HCT116 (cell line): Measurements from ENCODE around the gene OR6J1. TPM values are rescaled to one million over a fixed set of nuclear protein-coding genes. Genes with fewer than 3 reads are reported as not detected.

ENCODE experiments used
- ATAC-seq: fragments of 200-7000 bp; cut with Tn5 transposase; 2 replicates; pipeline ENCODE4 v1.9.1; 2020; ENCODE audit warnings: mild to moderate bottlenecking, moderate library complexity
- BruUV-seq: library from RNA; stranded (reverse); fragments of 400-500 nt; replicated peaks from 2 replicates; lab custom pipeline; 2021; lab: Mats Ljungman, UMichigan
- CTCF ChIA-PET: fragments of 300-600 bp; sonication (Branson Sonifier 250); formaldehyde crosslinking; loops from one replicate; lab custom pipeline; 2021; ENCODE audit warnings: antibody characterized with exemption; lab: Charles Lee
- POLR2A ChIA-PET: fragments of 300-600, 350-600 bp; sonication (Branson Sonifier 250); formaldehyde crosslinking; loops from one replicate; lab custom pipeline; 2021; ENCODE audit warnings: antibody characterized with exemption; lab: Charles Lee
- RAD21 ChIA-PET, 2 experiments: fragments of 300-600 bp; sonication (Branson Sonifier 250); formaldehyde crosslinking; loops; one replicate each; lab custom pipeline; 2023; ENCODE audit warnings: low total read pairs in 2 of 2; ENCODE audit not compliant: uncharacterized antibody in 2 of 2, unreplicated experiment in 2 of 2, low non-redundant PET in 1 of 2; lab: Charles Lee
- DNase-seq: peaks from one replicate; pipeline ENCODE4 v3.0.0-alpha.2; 2010; ENCODE audit warnings: low read depth, low spot score
- H2AFZ ChIP-seq: fragments of 200-600 bp; shearing (Covaris generic), sonication (generic); 2 replicates; pipeline ENCODE4 v1.6.1; 2017; ENCODE audit warnings: low read depth, mixed run types, mixed read lengths, antibody characterized with exemption, low read length; ENCODE audit not compliant: poor library complexity, severe bottlenecking
- H3K27ac ChIP-seq: 2 replicates; pipeline ENCODE4 v1.5.1; 2012; ENCODE audit warnings: low read depth, low read length
- H3K27me3 ChIP-seq: fragments of 200-600 bp; sonication (generic); 2 replicates; pipeline ENCODE4 v1.6.1; 2016; ENCODE audit warnings: mixed run types, low read length, mixed read lengths; ENCODE audit not compliant: insufficient read depth
- H3K36me3 ChIP-seq, 2 experiments: fragments of 200-500 bp in 1 of 2; fragments of 200-600 bp in 1 of 2; sonication (Bioruptor generic) in 1 of 2; sonication (generic) in 1 of 2; 2 replicates each; pipeline versions ENCODE4 v1.5.1 to v1.6.1; 2014 to 2016; ENCODE audit warnings: low read length in 2 of 2, inconsistent platforms in 1 of 2, mixed read lengths in 1 of 2, mixed run types in 1 of 2; ENCODE audit not compliant: insufficient read depth in 2 of 2, control insufficient read depth in 1 of 2
- H3K4me1 ChIP-seq, 2 experiments: fragments of 200-600 bp in 1 of 2; sonication (generic) in 1 of 2; 2 replicates each; pipeline versions ENCODE4 v1.5.1 to v1.6.1; 2012 to 2017; ENCODE audit warnings: low read length in 2 of 2, inconsistent platforms in 1 of 2, mild to moderate bottlenecking in 1 of 2, mixed read lengths in 1 of 2, mixed run types in 1 of 2, moderate library complexity in 1 of 2; ENCODE audit not compliant: insufficient read depth in 2 of 2, control insufficient read depth in 1 of 2
- H3K4me2 ChIP-seq: fragments of 200-600 bp; sonication (generic); 2 replicates; pipeline ENCODE4 v1.6.1; 2017; ENCODE audit warnings: mixed run types, low read length, mixed read lengths
- H3K4me3 ChIP-seq, 2 experiments: fragments of 200-600 bp in 1 of 2; sonication (generic) in 1 of 2; replicated peaks in 1 of 2; 2 replicates each; pipeline ENCODE4 v1.5.1; 2011 to 2016; ENCODE audit warnings: low read length in 2 of 2, control low read depth in 1 of 2, low read depth in 1 of 2, mild to moderate bottlenecking in 1 of 2, mixed read lengths in 1 of 2, mixed run types in 1 of 2
- H3K79me2 ChIP-seq: fragments of 200-600 bp; sonication (generic); 2 replicates; pipeline ENCODE4 v1.6.1; 2017; ENCODE audit warnings: mild to moderate bottlenecking, mixed run types, low read length, moderate library complexity, mixed read lengths; ENCODE audit not compliant: insufficient read depth
- H3K9ac ChIP-seq: fragments of 200-600 bp; sonication (generic); 2 replicates; pipeline ENCODE4 v1.6.1; 2016; ENCODE audit warnings: low read length, mixed read lengths
- H3K9me2 ChIP-seq: fragments of 200-600 bp; sonication (generic), shearing (Covaris generic); 2 replicates; pipeline ENCODE4 v1.6.1; 2017; ENCODE audit warnings: mixed run types, mild to moderate bottlenecking, moderate library complexity; ENCODE audit not compliant: insufficient read depth
- H3K9me3 ChIP-seq, 2 experiments: fragments of 200-500 bp in 1 of 2; fragments of 200-600 bp in 1 of 2; sonication (Bioruptor generic) in 1 of 2; sonication (generic) in 1 of 2; 2 replicates each; pipeline ENCODE4 v1.6.1; 2014 to 2017; ENCODE audit warnings: low read length in 2 of 2, mixed read lengths in 2 of 2, inconsistent platforms in 1 of 2, low read depth in 1 of 2, mild to moderate bottlenecking in 1 of 2, mixed run types in 1 of 2, moderate library complexity in 1 of 2; ENCODE audit not compliant: control insufficient read depth in 1 of 2, insufficient read depth in 1 of 2
- H4K20me1 ChIP-seq: fragments of 200-600 bp; sonication (generic), shearing (Covaris generic); 2 replicates; pipeline ENCODE4 v1.6.1; 2017; ENCODE audit warnings: mixed run types, mild to moderate bottlenecking, moderate library complexity; ENCODE audit not compliant: insufficient read depth
- CEBPB ChIP-seq: IDR thresholded peaks from 2 replicates; pipeline ENCODE4 v1.6.1; 2012; ENCODE audit warnings: low read depth
- CTCF ChIP-seq, 3 experiments: fragments of 200-600 bp in 1 of 3; sonication (generic) in 1 of 3; IDR thresholded peaks in 2 of 3; conservative IDR thresholded peaks in 1 of 3; 2 replicates each; pipeline ENCODE4 v1.5.1; 2012 to 2017; ENCODE audit warnings: low read depth in 2 of 3, low read length in 2 of 3, antibody characterized with exemption in 1 of 3, borderline replicate concordance in 1 of 3, control low read depth in 1 of 3, mild to moderate bottlenecking in 1 of 3, mixed read lengths in 1 of 3, mixed run types in 1 of 3, moderate library complexity in 1 of 3; ENCODE audit not compliant: insufficient read depth in 1 of 3
- EZH2 ChIP-seq: fragments of 200-600 bp; sonication (generic); IDR thresholded peaks from 2 replicates; pipeline ENCODE4 v1.6.1; 2017; ENCODE audit warnings: antibody characterized with exemption, mixed run types
- EZH2phosphoT487 ChIP-seq: fragments of 200-600 bp; IDR thresholded peaks from 2 replicates; pipeline ENCODE4 v1.6.1; 2018; ENCODE audit warnings: antibody characterized with exemption, borderline replicate concordance
- JUND ChIP-seq: IDR thresholded peaks from 2 replicates; pipeline ENCODE4 v1.6.1; 2012
- MAX ChIP-seq: IDR thresholded peaks from 2 replicates; pipeline ENCODE4 v1.6.1; 2012
- POLR2A ChIP-seq: IDR thresholded peaks from 2 replicates; pipeline ENCODE4 v1.7.0; 2011; ENCODE audit warnings: borderline replicate concordance; ENCODE audit not compliant: insufficient read depth, insufficient read length; ENCODE audit errors: extremely low read depth
- REST ChIP-seq: IDR thresholded peaks from 2 replicates; pipeline ENCODE4 v1.6.1; 2012; ENCODE audit warnings: low read depth
- SRF ChIP-seq: IDR thresholded peaks from 2 replicates; pipeline ENCODE4 v1.6.1; 2012; ENCODE audit warnings: low read depth
- TCF7L2 ChIP-seq: IDR thresholded peaks from 2 replicates; pipeline ENCODE4 v1.7.0; 2011; ENCODE audit warnings: borderline replicate concordance, inconsistent platforms; ENCODE audit not compliant: insufficient read depth, insufficient read length; ENCODE audit errors: extremely low read depth
- YY1 ChIP-seq: IDR thresholded peaks from 2 replicates; pipeline ENCODE4 v1.6.1; 2011; ENCODE audit warnings: low read length, low read depth, moderate library complexity, mild to moderate bottlenecking; ENCODE audit not compliant: insufficient replicate concordance; ENCODE audit errors: extremely low read depth
- ZBTB33 ChIP-seq: IDR thresholded peaks from 2 replicates; pipeline ENCODE4 v1.6.1; 2011; ENCODE audit warnings: mild to moderate bottlenecking, low read length, moderate library complexity; ENCODE audit not compliant: insufficient replicate concordance; ENCODE audit errors: extremely low read depth
- ZFX ChIP-seq: fragments of 450-650 bp; IDR thresholded peaks from 2 replicates; pipeline ENCODE4 v1.6.1; 2017
- ZNF274 ChIP-seq: fragments of 200-500 bp; sonication (Bioruptor generic); IDR thresholded peaks from 2 replicates; pipeline ENCODE4 v1.6.1; 2014; ENCODE audit warnings: mild to moderate bottlenecking, low read depth, low read length, inconsistent platforms
- intact Hi-C: fragments of 100-400 bp; cut with micrococcal nuclease; formaldehyde crosslinking; loops from 2 replicates; pipeline ENCODE4 v1.10.0; 2022
- total RNA-seq: library from RNA; stranded (reverse); gene quantifications from one replicate; pipeline ENCODE4 v1.2.1, GENCODE V29; 2021; ENCODE audit not compliant: unreplicated experiment

The OR6J1 gene
- total RNA-seq, 1 experiment from 2014 or later, result not detected

GRCh38 chr14:22668863-22669262 lies 24.7 kb upstream of the OR6J1 start (continued):
- TF ChIP-seq MAX (no peak), ZBTB33 (no peak)

- Histone ChIP-seq H3K9me2 (no peaks in the 10 kb centered on the region), H3K9ac (no peak overlapping the region), H3K4me2 (no peak overlapping the region), H3K4me3 (no peak overlapping the region), H3K27ac (no peak overlapping the region), H4K20me1 (no peaks in the 10 kb centered on the region), H3K9me3 (no peaks in the 10 kb centered on the region), H3K79me2 (no peaks in the 10 kb centered on the region), H2AFZ (no peak overlapping the region), H3K36me3 (no peaks in the 10 kb centered on the region), H3K27me3 (no peaks in the 10 kb centered on the region), H3K4me1 (peaks cover 0 to 4% of the 10 kb centered on the region in 2 experiments; a peak in 1 of 4 replicates)
- DNase-seq (no peak), ATAC-seq (no peak)
- ChIA-PET POLR2A (no interaction called here), CTCF (interaction anchor here (1.2 kb wide), 1 partner anchor 15 kb away, joined by 4 read pairs; no protein-coding TSS in a partner anchor), RAD21 (no interaction called here)
- no TSS peak for BruUV-seq
- intact Hi-C loops, result no loop called here
- no peak for TF ChIP-seq JUND
- TF ChIP-seq POLR2A, result no peak
- no peak for TF ChIP-seq SRF
- no peak for TF ChIP-seq TCF7L2
- no peak for TF ChIP-seq ZNF274
- no peak for TF ChIP-seq MAX
- TF ChIP-seq EZH2, result no peak
- no peak for TF ChIP-seq CTCF (IDR thresholded peaks at IDR 0.05 in 2 of 3, conservative IDR thresholded peaks at IDR 0.05 in 1 of 3; ENCODE audit: borderline replicate concordance in 1 of 3, insufficient read depth in 1 of 3, low read depth in 2 of 3, low read length in 2 of 3)
- no peak for TF ChIP-seq YY1
- TF ChIP-seq EZH2phosphoT487, result no peak
- TF ChIP-seq CEBPB, result no peak
- no peak for TF ChIP-seq ZFX
- no peak for TF ChIP-seq ZBTB33
- no peak for TF ChIP-seq REST
These were observed 24.3 kb upstream of the OR6J1 start for GRCh38 chr14:22668417-22668816.
